Measurements from ENCODE around the gene ILRUN.
"Not testable (repeated sequence)": the region's sequence is repeated elsewhere in the genome, so short reads cannot be mapped to it uniquely, and the experiment has no call there.

ILRUN gene

GRCh38 chr6:34696739-34697543, at the start of gene ILRUN:
Gene ILRUN (minus strand): TSS chr6:34696767. CDS start chr6:34696603, 164 bp downstream.
- Mint-ChIP-seq H3K27me3 (no peaks in the 10 kb centered on the region), H3K4me3 (peak within 1 kb of the TSS; percentile 95), H3K9me3 (ENCODE audit: low read depth) (no peaks in the 10 kb centered on the region), H3K27ac (peak within 1 kb of the TSS; percentile 97), H3K36me3 (peaks cover 3% of the 10 kb centered on the region), H3K4me1 (ENCODE audit: low read depth) (peaks cover 44% of the 10 kb centered on the region)

- Mint-ChIP-seq H3K4me1 (ENCODE audit: low read depth) (peaks cover 2% of the 10 kb centered on the region), H3K4me3 (no peak overlapping the region), H3K27ac (no peak overlapping the region), H3K9me3 (ENCODE audit: low read depth) (no peaks in the 10 kb centered on the region), H3K27me3 (no peaks in the 10 kb centered on the region), H3K36me3 (peaks cover 4% of the 10 kb centered on the region)
These were observed 48.9 kb upstream of the ILRUN start for GRCh38 chr6:34745277-34746103.

GRCh38 chr6:34744294-34744647, 47.7 kb upstream of the ILRUN start:
- not testable (repeated sequence) for H3K4me1 Mint-ChIP-seq (ENCODE audit: low read depth); H3K9me3 Mint-ChIP-seq (ENCODE audit: low read depth); H3K27me3 Mint-ChIP-seq; H3K36me3 Mint-ChIP-seq; H3K27ac Mint-ChIP-seq; H3K4me3 Mint-ChIP-seq

- H3K36me3 Mint-ChIP-seq = peaks cover 4% of the 10 kb centered on the region
- peaks cover 2% of the 10 kb centered on the region for H3K4me1 Mint-ChIP-seq (ENCODE audit: low read depth)
- no peak overlapping the region for H3K27ac Mint-ChIP-seq
- H3K27me3 Mint-ChIP-seq = no peaks in the 10 kb centered on the region
- H3K4me3 Mint-ChIP-seq = no peak overlapping the region
- H3K9me3 Mint-ChIP-seq (ENCODE audit: low read depth) = no peaks in the 10 kb centered on the region
These were observed 47.2 kb upstream of the ILRUN start for GRCh38 chr6:34743625-34744293.

- Mint-ChIP-seq H3K27ac (no peak overlapping the region), H3K4me1 (ENCODE audit: low read depth) (peaks cover 2% of the 10 kb centered on the region), H3K9me3 (ENCODE audit: low read depth) (no peaks in the 10 kb centered on the region), H3K4me3 (no peak overlapping the region), H3K36me3 (peaks cover 4% of the 10 kb centered on the region), H3K27me3 (no peaks in the 10 kb centered on the region)
These were observed 45.5 kb upstream of the ILRUN start for GRCh38 chr6:34742094-34742493.

GRCh38 chr6:34736823-34737222, 40.3 kb upstream of the ILRUN start:
- H3K9me3 Mint-ChIP-seq (ENCODE audit: low read depth) = no peaks in the 10 kb centered on the region
- no peaks in the 10 kb centered on the region for H3K4me1 Mint-ChIP-seq (ENCODE audit: low read depth)
- H3K27ac Mint-ChIP-seq = no peak overlapping the region
- H3K27me3 Mint-ChIP-seq = no peaks in the 10 kb centered on the region
- H3K4me3 Mint-ChIP-seq = no peak overlapping the region
- peaks cover 2% of the 10 kb centered on the region for H3K36me3 Mint-ChIP-seq

GRCh38 chr6:34731393-34732060, 35.0 kb upstream of the ILRUN start:
- H3K4me1 Mint-ChIP-seq (ENCODE audit: low read depth) = no peaks in the 10 kb centered on the region
- H3K9me3 Mint-ChIP-seq (ENCODE audit: low read depth) = no peaks in the 10 kb centered on the region
- H3K4me3 Mint-ChIP-seq = no peak overlapping the region
- no peaks in the 10 kb centered on the region for H3K27me3 Mint-ChIP-seq
- no peaks in the 10 kb centered on the region for H3K36me3 Mint-ChIP-seq
- H3K27ac Mint-ChIP-seq = no peak overlapping the region

GRCh38 chr6:34729631-34730470, 33.3 kb upstream of the ILRUN start:
- H3K27ac Mint-ChIP-seq = no peak overlapping the region
- H3K4me1 Mint-ChIP-seq (ENCODE audit: low read depth) = no peaks in the 10 kb centered on the region
- peaks cover 4% of the 10 kb centered on the region for H3K36me3 Mint-ChIP-seq
- no peaks in the 10 kb centered on the region for H3K27me3 Mint-ChIP-seq
- peaks cover 5% of the 10 kb centered on the region for H3K9me3 Mint-ChIP-seq (ENCODE audit: low read depth)
- no peak overlapping the region for H3K4me3 Mint-ChIP-seq

- Mint-ChIP-seq H3K4me3 (no peak overlapping the region), H3K27ac (no peak overlapping the region), H3K9me3 (ENCODE audit: low read depth) (peaks cover 5% of the 10 kb centered on the region), H3K4me1 (ENCODE audit: low read depth) (no peaks in the 10 kb centered on the region), H3K36me3 (peaks cover 4% of the 10 kb centered on the region), H3K27me3 (no peaks in the 10 kb centered on the region)
These were observed 29.5 kb upstream of the ILRUN start for GRCh38 chr6:34726055-34726454.

GRCh38 chr6:34723203-34723602, 26.6 kb upstream of the ILRUN start:
- Mint-ChIP-seq H3K4me3 (no peak overlapping the region), H3K27me3 (no peaks in the 10 kb centered on the region)

GRCh38 chr6:34722451-34722850, 25.9 kb upstream of the ILRUN start:
- peaks cover 5% of the 10 kb centered on the region for H3K9me3 Mint-ChIP-seq (ENCODE audit: low read depth)
- H3K27me3 Mint-ChIP-seq = no peaks in the 10 kb centered on the region
- H3K27ac Mint-ChIP-seq = no peak overlapping the region
- no peaks in the 10 kb centered on the region for H3K4me1 Mint-ChIP-seq (ENCODE audit: low read depth)
- no peak overlapping the region for H3K4me3 Mint-ChIP-seq
- H3K36me3 Mint-ChIP-seq = peaks cover 4% of the 10 kb centered on the region

More at GRCh38 chr6:34723203-34723602, 26.6 kb upstream of the ILRUN start:
- Mint-ChIP-seq H3K9me3 (ENCODE audit: low read depth) (peaks cover 5% of the 10 kb centered on the region), H3K4me1 (ENCODE audit: low read depth) (no peaks in the 10 kb centered on the region), H3K27ac (no peak overlapping the region), H3K36me3 (peaks cover 4% of the 10 kb centered on the region)

GRCh38 chr6:34720160-34720559, 23.6 kb upstream of the ILRUN start:
- not testable (repeated sequence) for H3K27ac Mint-ChIP-seq; H3K27me3 Mint-ChIP-seq; H3K9me3 Mint-ChIP-seq (ENCODE audit: low read depth); H3K36me3 Mint-ChIP-seq; H3K4me1 Mint-ChIP-seq (ENCODE audit: low read depth); H3K4me3 Mint-ChIP-seq

- not testable (repeated sequence) for H3K36me3 Mint-ChIP-seq; H3K9me3 Mint-ChIP-seq (ENCODE audit: low read depth); H3K27ac Mint-ChIP-seq; H3K4me1 Mint-ChIP-seq (ENCODE audit: low read depth); H3K4me3 Mint-ChIP-seq; H3K27me3 Mint-ChIP-seq
These were observed 23.1 kb upstream of the ILRUN start for GRCh38 chr6:34719646-34720045.

- no peak overlapping the region for H3K27ac Mint-ChIP-seq
- H3K36me3 Mint-ChIP-seq = no peaks in the 10 kb centered on the region
- no peak overlapping the region for H3K4me3 Mint-ChIP-seq
- no peaks in the 10 kb centered on the region for H3K27me3 Mint-ChIP-seq
- H3K4me1 Mint-ChIP-seq (ENCODE audit: low read depth) = no peaks in the 10 kb centered on the region
- H3K9me3 Mint-ChIP-seq (ENCODE audit: low read depth) = no peaks in the 10 kb centered on the region
These were observed 22.4 kb upstream of the ILRUN start for GRCh38 chr6:34718976-34719375.
